Bronchial epithelial cell (primary cell): ENCODE results near the gene OPRD1. TPM values are rescaled to one million over a fixed set of nuclear protein-coding genes. Genes with fewer than 3 reads are reported as not detected.
"Not testable (repeated sequence)": the region's sequence is repeated elsewhere in the genome, so short reads cannot be mapped to it uniquely, and the experiment has no call there.

Source experiments
- DNase-seq: peaks from one replicate; pipeline ENCODE4 v3.0.0-alpha.2; 2010; ENCODE audit warnings: low read depth
- FAIRE-seq: peaks from 2 replicates; lab custom pipeline; 2011; peaks lifted over from hg19 to GRCh38; lab: Jason Lieb, UNC
- H3K27me3 ChIP-seq: 2 replicates; pipeline ENCODE4 v1.5.1; 2011; ENCODE audit warnings: low read length; ENCODE audit not compliant: control insufficient read depth, insufficient read depth
- H3K36me3 ChIP-seq: 2 replicates; pipeline ENCODE4 v1.5.1; 2011; ENCODE audit warnings: low read length; ENCODE audit not compliant: control insufficient read depth, insufficient read depth
- H3K4me3 ChIP-seq: 2 replicates; pipeline ENCODE4 v1.5.1; 2011; ENCODE audit warnings: mild to moderate bottlenecking, low read depth, low read length, control low read depth
- total RNA-seq: library from RNA; depleted of rRNA; stranded (reverse); fragments of >200 nt; gene quantifications from 2 replicates; pipeline ENCODE4 v1.2.1, GENCODE V29; 2014
- TF ChIP-seq, protein P1 (sequence below): IDR thresholded peaks from 2 replicates; pipeline ENCODE4 v1.5.1; 2011; ENCODE audit warnings: mild to moderate bottlenecking, moderate library complexity, low read length, control low read depth, inconsistent platforms; ENCODE audit not compliant: insufficient read depth, severe bottlenecking

OPRD1 gene
- total RNA-seq, 1 donor from 2014 or later = under 0.01 TPM

GRCh38 chr1:28782011-28782410 is 30.0 kb upstream of the OPRD1 start:
- Histone ChIP-seq H3K36me3 (no peaks in the 10 kb centered on the region), H3K27me3 (no peaks in the 10 kb centered on the region), H3K4me3 (no peak overlapping the region)
- DNase-seq (no peak), FAIRE-seq (no peak)
- TF ChIP-seq, protein P1, sequence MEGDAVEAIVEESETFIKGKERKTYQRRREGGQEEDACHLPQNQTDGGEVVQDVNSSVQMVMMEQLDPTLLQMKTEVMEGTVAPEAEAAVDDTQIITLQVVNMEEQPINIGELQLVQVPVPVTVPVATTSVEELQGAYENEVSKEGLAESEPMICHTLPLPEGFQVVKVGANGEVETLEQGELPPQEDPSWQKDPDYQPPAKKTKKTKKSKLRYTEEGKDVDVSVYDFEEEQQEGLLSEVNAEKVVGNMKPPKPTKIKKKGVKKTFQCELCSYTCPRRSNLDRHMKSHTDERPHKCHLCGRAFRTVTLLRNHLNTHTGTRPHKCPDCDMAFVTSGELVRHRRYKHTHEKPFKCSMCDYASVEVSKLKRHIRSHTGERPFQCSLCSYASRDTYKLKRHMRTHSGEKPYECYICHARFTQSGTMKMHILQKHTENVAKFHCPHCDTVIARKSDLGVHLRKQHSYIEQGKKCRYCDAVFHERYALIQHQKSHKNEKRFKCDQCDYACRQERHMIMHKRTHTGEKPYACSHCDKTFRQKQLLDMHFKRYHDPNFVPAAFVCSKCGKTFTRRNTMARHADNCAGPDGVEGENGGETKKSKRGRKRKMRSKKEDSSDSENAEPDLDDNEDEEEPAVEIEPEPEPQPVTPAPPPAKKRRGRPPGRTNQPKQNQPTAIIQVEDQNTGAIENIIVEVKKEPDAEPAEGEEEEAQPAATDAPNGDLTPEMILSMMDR = no peak

DNA sequence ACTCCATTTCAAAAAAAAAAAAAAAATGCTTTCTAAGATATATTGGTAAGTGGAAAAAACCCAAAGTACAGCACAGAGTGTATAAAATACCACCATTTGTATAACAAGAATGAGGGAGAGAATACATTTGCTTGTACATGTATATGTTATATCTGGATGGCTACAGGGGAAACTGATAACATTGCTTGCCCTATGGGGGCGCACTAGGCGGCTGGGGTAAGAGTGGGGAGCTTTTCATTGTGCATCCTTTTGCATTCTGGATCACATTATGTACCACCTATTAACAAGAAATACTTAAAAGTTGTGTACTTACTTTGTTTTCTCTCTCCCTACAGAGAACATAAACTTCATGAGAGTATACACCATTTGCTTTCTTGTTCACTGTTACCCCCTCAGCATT is 28.6 kb upstream of the OPRD1 start:
- Histone ChIP-seq H3K27me3 (peaks cover 3% of the 10 kb centered on the region), H3K36me3 (no peaks in the 10 kb centered on the region)
- TF ChIP-seq, protein P1 = no peak

GRCh38 chr1:28789412-28789811 is 22.6 kb upstream of the OPRD1 start:
- peaks cover 3% of the 10 kb centered on the region for H3K27me3 ChIP-seq
- H3K36me3 ChIP-seq = no peaks in the 10 kb centered on the region
- DNase-seq = no peak
- H3K4me3 ChIP-seq = no peak overlapping the region
- FAIRE-seq = no peak
- TF ChIP-seq, protein P1 = no peak

More for the DNA sequence above, 28.6 kb upstream of the OPRD1 start:
- DNase-seq = no peak
- no peak overlapping the region for H3K4me3 ChIP-seq
- no peak for FAIRE-seq

GRCh38 chr1:28789816-28790215 is 22.2 kb upstream of the OPRD1 start:
- TF ChIP-seq, protein P1 = no peak

GRCh38 chr1:28790377-28791035 is 21.5 kb upstream of the OPRD1 start:
- FAIRE-seq = peak; percentile 50
- H3K4me3 ChIP-seq = no peak overlapping the region
- no peak for DNase-seq
- H3K27me3 ChIP-seq = peaks cover 3% of the 10 kb centered on the region
- TF ChIP-seq, protein P1 = no peak
- no peaks in the 10 kb centered on the region for H3K36me3 ChIP-seq

More at GRCh38 chr1:28789816-28790215, 22.2 kb upstream of the OPRD1 start:
- Histone ChIP-seq H3K36me3 (no peaks in the 10 kb centered on the region), H3K4me3 (no peak overlapping the region), H3K27me3 (peaks cover 3% of the 10 kb centered on the region)
- no peak for DNase-seq
- FAIRE-seq = no peak

GRCh38 chr1:28791929-28792328 is 20.0 kb upstream of the OPRD1 start:
- not testable (repeated sequence) for FAIRE-seq, H3K27me3 ChIP-seq, DNase-seq, H3K4me3 ChIP-seq, H3K36me3 ChIP-seq
